Measurements from ENCODE around the gene QDPR.
"Not testable (repeated sequence)": the region's sequence is repeated elsewhere in the genome, so short reads cannot be mapped to it uniquely, and the experiment has no call there.

The QDPR gene

GRCh38 chr4:17490575-17491059 is 21.3 kb downstream of the QDPR start:
- no peak for DNase-seq (ENCODE audit: low read depth)

- DNase-seq (ENCODE audit: low read depth) = no peak
Observed at GRCh38 chr4:17489721-17490120, 22.2 kb downstream of the QDPR start.

GRCh38 chr4:17489123-17489522 is 22.8 kb downstream of the QDPR start:
- no peak for DNase-seq (ENCODE audit: low read depth)

GRCh38 chr4:17482716-17483115 is 29.2 kb downstream of the QDPR start:
- no peak for DNase-seq (ENCODE audit: low read depth)

- no peak for DNase-seq (ENCODE audit: low read depth)
Observed at GRCh38 chr4:17480955-17481354, 30.9 kb downstream of the QDPR start.

GRCh38 chr4:17480210-17480927 is 31.5 kb downstream of the QDPR start:
- DNase-seq (ENCODE audit: low read depth) = no peak

GRCh38 chr4:17477774-17478472 is 34.0 kb downstream of the QDPR start:
- DNase-seq (ENCODE audit: low read depth) = no peak

- DNase-seq (ENCODE audit: low read depth) = no peak
Observed at GRCh38 chr4:17476853-17477252, 35.0 kb downstream of the QDPR start.

- DNase-seq (ENCODE audit: low read depth) = peak; percentile 28
Observed at GRCh38 chr4:17475481-17475880, 36.4 kb downstream of the QDPR start.

- DNase-seq (ENCODE audit: low read depth) = no peak
Observed at GRCh38 chr4:17469931-17470674, 41.8 kb downstream of the QDPR start.

GRCh38 chr4:17468619-17469221 is 43.2 kb downstream of the QDPR start:
- DNase-seq (ENCODE audit: low read depth) = no peak

GRCh38 chr4:17463606-17464005 is 48.3 kb downstream of the QDPR start:
- no peak for DNase-seq (ENCODE audit: low read depth)

- DNase-seq (ENCODE audit: low read depth) = no peak
Observed at GRCh38 chr4:17450269-17450804, 61.6 kb downstream of the QDPR start.

- peak; percentile 33 for DNase-seq (ENCODE audit: low read depth)
Observed at GRCh38 chr4:17448689-17449088, 63.2 kb downstream of the QDPR start.

- peak; percentile 45 for DNase-seq (ENCODE audit: low read depth)
Observed at GRCh38 chr4:17447675-17448298, 64.1 kb downstream of the QDPR start.

GRCh38 chr4:17447056-17447455 is 64.8 kb downstream of the QDPR start:
- peak; percentile 45 for DNase-seq (ENCODE audit: low read depth)

- not testable (repeated sequence) for DNase-seq (ENCODE audit: low read depth)
Observed at GRCh38 chr4:17442477-17442876, 69.4 kb downstream of the QDPR start.

GRCh38 chr4:17437396-17437795 is 74.5 kb downstream of the QDPR start:
- DNase-seq (ENCODE audit: low read depth) = no peak

GRCh38 chr4:17436750-17437090 is 75.2 kb downstream of the QDPR start:
- DNase-seq (ENCODE audit: low read depth) = no peak
